ENCODE measurements around the gene TTR. TPM values are rescaled to one million over a fixed set of nuclear protein-coding genes. Genes with fewer than 3 reads are reported as not detected.

Gene TTR
- total RNA-seq, 2 experiments from 2014 or later: not detected

- Mint-ChIP-seq H3K36me3 (ENCODE audit: low read depth) (no peaks in the 10 kb centered on the region), H3K27me3 (no peaks in the 10 kb centered on the region), H3K4me3 (no peak overlapping the region), H3K4me1 (no peaks in the 10 kb centered on the region), H3K27ac (no peak overlapping the region), H3K9me3 (ENCODE audit: low read depth) (no peaks in the 10 kb centered on the region)
- no peak for DNase-seq
- ChIA-PET POLR2A (no interaction called here), CTCF (interaction anchor here (1.0 to 1.3 kb wide), 2 partner anchors 23 to 57 kb away, joined by 4 to 7 read pairs; no protein-coding TSS in a partner anchor)
- no peak for ATAC-seq
- intact Hi-C loops (cut with DNase I, micrococcal nuclease): no loop called here
These were observed 12.3 kb upstream of the TTR start for GRCh38 chr18:31579375-31579774.

GRCh38 chr18:31581498-31582197, 10.0 kb upstream of the TTR start:
- CTCF ChIA-PET: no interaction called here
- no peak for ATAC-seq
- Mint-ChIP-seq H3K9me3 (ENCODE audit: low read depth) (no peaks in the 10 kb centered on the region), H3K27ac (no peak overlapping the region), H3K4me3 (no peak overlapping the region), H3K4me1 (no peaks in the 10 kb centered on the region), H3K36me3 (ENCODE audit: low read depth) (no peaks in the 10 kb centered on the region), H3K27me3 (no peaks in the 10 kb centered on the region)
- POLR2A ChIA-PET: no interaction called here
- DNase-seq: no peak
- intact Hi-C loops (cut with DNase I, micrococcal nuclease): no loop called here

- CTCF ChIA-PET: no interaction called here
- Mint-ChIP-seq H3K4me1 (no peaks in the 10 kb centered on the region), H3K27me3 (no peaks in the 10 kb centered on the region), H3K36me3 (ENCODE audit: low read depth) (no peaks in the 10 kb centered on the region), H3K9me3 (ENCODE audit: low read depth) (no peaks in the 10 kb centered on the region), H3K4me3 (no peak overlapping the region), H3K27ac (no peak overlapping the region)
- POLR2A ChIA-PET: no interaction called here
- intact Hi-C loops (cut with DNase I, micrococcal nuclease): no loop called here
- ATAC-seq: no peak
- DNase-seq: no peak
These were observed 8.4 kb upstream of the TTR start for GRCh38 chr18:31583185-31583854.

DNA sequence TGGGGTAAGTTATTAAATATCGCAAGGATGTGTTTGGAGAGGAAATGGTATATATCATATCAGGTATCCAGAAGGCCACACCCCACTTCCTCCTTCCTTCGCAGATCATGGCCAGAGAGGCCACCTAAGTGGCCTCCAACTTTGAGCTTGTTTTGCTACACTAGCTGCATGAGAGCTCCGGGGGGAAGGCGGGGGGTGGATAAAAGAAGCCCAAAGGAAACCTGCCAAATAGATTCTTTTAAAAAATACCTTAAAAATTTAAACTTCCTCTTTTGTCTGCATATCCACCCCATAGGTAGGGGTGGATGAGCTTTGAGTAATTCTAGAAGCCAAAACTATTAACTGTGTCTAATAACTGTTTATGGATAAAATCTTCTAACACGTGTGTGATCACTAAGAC, 5.7 kb upstream of the TTR start:
- no peaks in the 10 kb centered on the region for H3K4me1 Mint-ChIP-seq
- H3K27me3 Mint-ChIP-seq: no peaks in the 10 kb centered on the region
- ChIA-PET CTCF (interaction anchor here (0.6 to 1.0 kb wide), 2 partner anchors 14 to 55 kb away, joined by 3 to 4 read pairs; no protein-coding TSS in a partner anchor), POLR2A (no interaction called here)
- H3K36me3 Mint-ChIP-seq (ENCODE audit: low read depth): no peaks in the 10 kb centered on the region
- no peak for DNase-seq
- no peak overlapping the region for H3K4me3 Mint-ChIP-seq
- H3K27ac Mint-ChIP-seq: no peak overlapping the region
- no peaks in the 10 kb centered on the region for H3K9me3 Mint-ChIP-seq (ENCODE audit: low read depth)
- ATAC-seq: no peak
- intact Hi-C loops (cut with DNase I, micrococcal nuclease): no loop called here

GRCh38 chr18:31586616-31587015, 5.1 kb upstream of the TTR start:
- POLR2A ChIA-PET: no interaction called here
- DNase-seq: no peak

GRCh38 chr18:31587529-31587928, 4.1 kb upstream of the TTR start:
- ChIA-PET POLR2A (no interaction called here), CTCF (interaction anchor here (0.7 kb wide), 1 partner anchor 434 kb away, joined by 3 read pairs; no protein-coding TSS in a partner anchor)
- no peaks in the 10 kb centered on the region for H3K36me3 Mint-ChIP-seq (ENCODE audit: low read depth)
- no peaks in the 10 kb centered on the region for H3K9me3 Mint-ChIP-seq (ENCODE audit: low read depth)
- intact Hi-C loops (cut with DNase I, micrococcal nuclease): no loop called here
- no peak overlapping the region for H3K4me3 Mint-ChIP-seq
- no peak overlapping the region for H3K27ac Mint-ChIP-seq
- H3K27me3 Mint-ChIP-seq: no peaks in the 10 kb centered on the region
- no peaks in the 10 kb centered on the region for H3K4me1 Mint-ChIP-seq
- no peak for DNase-seq
- no peak for ATAC-seq

More at GRCh38 chr18:31586616-31587015, 5.1 kb upstream of the TTR start:
- no peak overlapping the region for H3K4me3 Mint-ChIP-seq
- CTCF ChIA-PET: interaction anchor here (0.6 to 1.0 kb wide), 2 partner anchors 14 to 54 kb away, joined by 3 to 4 read pairs; no protein-coding TSS in a partner anchor
- H3K27ac Mint-ChIP-seq: no peak overlapping the region
- no peaks in the 10 kb centered on the region for H3K36me3 Mint-ChIP-seq (ENCODE audit: low read depth)
- H3K27me3 Mint-ChIP-seq: no peaks in the 10 kb centered on the region
- no peaks in the 10 kb centered on the region for H3K4me1 Mint-ChIP-seq
- intact Hi-C loops (cut with DNase I, micrococcal nuclease): no loop called here
- no peaks in the 10 kb centered on the region for H3K9me3 Mint-ChIP-seq (ENCODE audit: low read depth)
- no peak for ATAC-seq

- DNase-seq (no peak), ATAC-seq (no peak)
- no peak overlapping the region for H3K27ac Mint-ChIP-seq
- no peaks in the 10 kb centered on the region for H3K36me3 Mint-ChIP-seq (ENCODE audit: low read depth)
- H3K4me1 Mint-ChIP-seq: no peaks in the 10 kb centered on the region
- POLR2A ChIA-PET: no interaction called here
- H3K27me3 Mint-ChIP-seq: no peaks in the 10 kb centered on the region
- no peaks in the 10 kb centered on the region for H3K9me3 Mint-ChIP-seq (ENCODE audit: low read depth)
- intact Hi-C loops (cut with DNase I, micrococcal nuclease): no loop called here
- no peak overlapping the region for H3K4me3 Mint-ChIP-seq
- CTCF ChIA-PET: no interaction called here
These were observed 1.1 kb upstream of the TTR start for GRCh38 chr18:31590570-31590969.

- H3K4me1 Mint-ChIP-seq: no peaks in the 10 kb centered on the region
- CTCF ChIA-PET: no interaction called here
- POLR2A ChIA-PET: no interaction called here
- H3K4me3 Mint-ChIP-seq: no peak overlapping the region
- intact Hi-C loops (cut with DNase I, micrococcal nuclease): no loop called here
- H3K36me3 Mint-ChIP-seq (ENCODE audit: low read depth): no peaks in the 10 kb centered on the region
- H3K27ac Mint-ChIP-seq: no peak overlapping the region
- no peaks in the 10 kb centered on the region for H3K27me3 Mint-ChIP-seq
- DNase-seq (no peak), ATAC-seq (no peak)
- no peaks in the 10 kb centered on the region for H3K9me3 Mint-ChIP-seq (ENCODE audit: low read depth)
These were observed 564 bp upstream of the TTR start for GRCh38 chr18:31591113-31591512.

- CTCF ChIA-PET: interaction anchor here (1.4 kb wide), 1 partner anchor 132 kb away, joined by 3 read pairs; no protein-coding TSS in a partner anchor
These were observed 955 bp downstream of the TTR start for GRCh38 chr18:31592506-31593157.

GRCh38 chr18:31595121-31595771, 3.6 kb downstream of the TTR start:
- DNase-seq: no peak
- ATAC-seq: no peak
- no peaks in the 10 kb centered on the region for H3K36me3 Mint-ChIP-seq (ENCODE audit: low read depth)
- H3K27me3 Mint-ChIP-seq: no peaks in the 10 kb centered on the region
- H3K4me1 Mint-ChIP-seq: no peaks in the 10 kb centered on the region
- H3K4me3 Mint-ChIP-seq: no peak overlapping the region
- H3K27ac Mint-ChIP-seq: no peak overlapping the region
- H3K9me3 Mint-ChIP-seq (ENCODE audit: low read depth): no peaks in the 10 kb centered on the region
- ChIA-PET CTCF (no interaction called here), POLR2A (no interaction called here)
- intact Hi-C loops (cut with DNase I, micrococcal nuclease): no loop called here

More at GRCh38 chr18:31592506-31593157, 955 bp downstream of the TTR start:
- no peaks in the 10 kb centered on the region for H3K9me3 Mint-ChIP-seq (ENCODE audit: low read depth)
- no peak overlapping the region for H3K27ac Mint-ChIP-seq
- no peaks in the 10 kb centered on the region for H3K36me3 Mint-ChIP-seq (ENCODE audit: low read depth)
- POLR2A ChIA-PET: no interaction called here
- DNase-seq: no peak
- H3K4me3 Mint-ChIP-seq: no peak overlapping the region
- intact Hi-C loops (cut with DNase I, micrococcal nuclease): no loop called here
- no peak for ATAC-seq
- H3K4me1 Mint-ChIP-seq: no peaks in the 10 kb centered on the region
- no peaks in the 10 kb centered on the region for H3K27me3 Mint-ChIP-seq

DNA sequence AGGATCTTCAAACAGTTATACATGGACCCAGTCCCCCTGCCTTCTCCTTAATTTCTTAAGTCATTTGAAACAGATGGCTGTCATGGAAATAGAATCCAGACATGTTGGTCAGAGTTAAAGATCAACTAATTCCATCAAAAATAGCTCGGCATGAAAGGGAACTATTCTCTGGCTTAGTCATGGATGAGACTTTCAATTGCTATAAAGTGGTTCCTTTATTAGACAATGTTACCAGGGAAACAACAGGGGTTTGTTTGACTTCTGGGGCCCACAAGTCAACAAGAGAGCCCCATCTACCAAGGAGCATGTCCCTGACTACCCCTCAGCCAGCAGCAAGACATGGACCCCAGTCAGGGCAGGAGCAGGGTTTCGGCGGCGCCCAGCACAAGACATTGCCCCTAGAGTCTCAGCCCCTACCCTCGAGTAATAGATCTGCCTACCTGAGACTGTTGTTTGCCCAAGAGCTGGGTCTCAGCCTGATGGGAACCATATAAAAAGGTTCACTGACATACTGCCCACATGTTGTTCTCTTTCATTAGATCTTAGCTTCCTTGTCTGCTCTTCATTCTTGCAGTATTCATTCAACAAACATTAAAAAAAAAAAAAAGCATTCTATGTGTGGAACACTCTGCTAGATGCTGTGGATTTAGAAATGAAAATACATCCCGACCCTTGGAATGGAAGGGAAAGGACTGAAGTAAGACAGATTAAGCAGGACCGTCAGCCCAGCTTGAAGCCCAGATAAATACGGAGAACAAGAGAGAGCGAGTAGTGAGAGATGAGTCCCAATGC, 4.6 kb downstream of the TTR start:
- no peaks in the 10 kb centered on the region for H3K27me3 Mint-ChIP-seq
- intact Hi-C loops (cut with DNase I, micrococcal nuclease): no loop called here
- CTCF ChIA-PET: no interaction called here
- H3K36me3 Mint-ChIP-seq (ENCODE audit: low read depth): no peaks in the 10 kb centered on the region
- no peaks in the 10 kb centered on the region for H3K4me1 Mint-ChIP-seq
- no peaks in the 10 kb centered on the region for H3K9me3 Mint-ChIP-seq (ENCODE audit: low read depth)
- no peak overlapping the region for H3K27ac Mint-ChIP-seq
- POLR2A ChIA-PET: no interaction called here
- no peak overlapping the region for H3K4me3 Mint-ChIP-seq
- ATAC-seq (no peak), DNase-seq (no peak)

Data from activated CD4-positive, alpha-beta T cell treated with anti-CD3 and anti-CD28 coated beads for 36 hours (primary cell).